ENCODE measurements around the gene BICDL2. TPM values are rescaled to one million over a fixed set of nuclear protein-coding genes. Genes with fewer than 3 reads are reported as not detected.

BICDL2 gene
- total and polyA plus RNA-seq, 9 of the 15 experiments (the other 6 are each of a cell fraction or from before 2014, with no cell fraction given), result 0.09 to 0.28 (median 0.09) TPM; not detected in 6

DNA sequence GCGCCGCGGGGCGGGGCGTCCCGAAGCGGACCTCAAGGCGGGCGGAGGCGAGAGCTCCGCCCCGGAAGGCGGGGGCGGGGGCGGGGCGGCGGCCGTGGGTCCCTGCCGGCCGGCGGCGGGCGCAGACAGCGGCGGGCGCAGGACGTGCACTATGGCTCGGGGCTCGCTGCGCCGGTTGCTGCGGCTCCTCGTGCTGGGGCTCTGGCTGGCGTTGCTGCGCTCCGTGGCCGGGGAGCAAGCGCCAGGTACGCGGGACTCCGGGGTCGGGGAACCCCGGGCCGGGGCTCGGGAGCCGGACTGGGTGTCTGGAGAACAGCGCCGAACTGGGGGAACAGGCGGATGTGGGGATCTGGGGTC, 16.5 kb downstream of the BICDL2 start, which contains the start of gene TNFRSF12A (continued):
- TF ChIP-seq HNRNPUL1 (IDR thresholded peaks at IDR 0.05; ENCODE audit: low read length) (no peak), ZNF75A (CRISPR knock-in tag; IDR thresholded peaks at IDR 0.05) (no peak), BMI1 (IDR thresholded peaks at IDR 0.05; ENCODE audit: low read length) (no peak), NFXL1 (CRISPR knock-in tag; IDR thresholded peaks at IDR 0.05) (no peak), HIVEP1 (CRISPR knock-in tag; IDR thresholded peaks at IDR 0.05) (no peak), RBM39 (optimal IDR thresholded peaks at IDR 0.05; ENCODE audit: low read depth, low read length) (no peak), RB1 (IDR thresholded peaks at IDR 0.05; ENCODE audit: low read depth) (peak; percentile 84), SAP30 (IDR thresholded peaks at IDR 0.05; ENCODE audit: borderline replicate concordance, insufficient read depth, low read depth, low read length, poor library complexity, severe bottlenecking) (peak; percentile 57), TAF1 (IDR thresholded peaks at IDR 0.05; ENCODE audit: control insufficient read depth, extremely low read depth, insufficient read depth, low read length, severe bottlenecking) (peak; percentile 97), NR2C1 (IDR thresholded peaks at IDR 0.05) (no peak), NR2C1 (tag; IDR thresholded peaks at IDR 0.05) (no peak), THRAP3 (IDR thresholded peaks at IDR 0.05; ENCODE audit: borderline replicate concordance) (no peak), TAF7 (tag; IDR thresholded peaks at IDR 0.05) (peak; percentile 64), RBM14 (IDR thresholded peaks at IDR 0.05; ENCODE audit: borderline replicate concordance, insufficient read depth, low read depth, low read length) (no peak), POLR2A (conservative IDR thresholded peaks at IDR 0.05) (peak; percentile 90), SRSF3 (IDR thresholded peaks at IDR 0.05; ENCODE audit: insufficient read depth, low read length) (no peak), RFX7 (CRISPR knock-in tag; IDR thresholded peaks at IDR 0.05) (no peak), SP1 (CRISPR knock-in tag; IDR thresholded peaks at IDR 0.05) (peak; percentile 54; the same call in 1 of the 2 replicates), TBP (optimal IDR thresholded peaks at IDR 0.05; ENCODE audit: low read depth, low read length) (peak; percentile 75)
- TF ChIP-seq, protein P1, sequence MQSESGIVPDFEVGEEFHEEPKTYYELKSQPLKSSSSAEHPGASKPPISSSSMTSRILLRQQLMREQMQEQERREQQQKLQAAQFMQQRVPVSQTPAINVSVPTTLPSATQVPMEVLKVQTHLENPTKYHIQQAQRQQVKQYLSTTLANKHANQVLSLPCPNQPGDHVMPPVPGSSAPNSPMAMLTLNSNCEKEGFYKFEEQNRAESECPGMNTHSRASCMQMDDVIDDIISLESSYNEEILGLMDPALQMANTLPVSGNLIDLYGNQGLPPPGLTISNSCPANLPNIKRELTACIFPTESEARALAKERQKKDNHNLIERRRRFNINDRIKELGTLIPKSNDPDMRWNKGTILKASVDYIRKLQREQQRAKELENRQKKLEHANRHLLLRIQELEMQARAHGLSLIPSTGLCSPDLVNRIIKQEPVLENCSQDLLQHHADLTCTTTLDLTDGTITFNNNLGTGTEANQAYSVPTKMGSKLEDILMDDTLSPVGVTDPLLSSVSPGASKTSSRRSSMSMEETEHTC (IDR thresholded peaks at IDR 0.05), result no peak
- TF ChIP-seq, protein P2, sequence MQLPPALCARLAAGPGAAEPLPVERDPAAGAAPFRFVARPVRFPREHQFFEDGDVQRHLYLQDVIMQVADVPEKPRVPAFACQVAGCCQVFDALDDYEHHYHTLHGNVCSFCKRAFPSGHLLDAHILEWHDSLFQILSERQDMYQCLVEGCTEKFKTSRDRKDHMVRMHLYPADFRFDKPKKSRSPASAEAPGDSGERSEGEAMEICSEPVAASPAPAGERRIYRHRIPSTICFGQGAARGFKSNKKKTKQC (CRISPR knock-in tag; IDR thresholded peaks at IDR 0.05), result no peak
- TF ChIP-seq, protein P3, sequence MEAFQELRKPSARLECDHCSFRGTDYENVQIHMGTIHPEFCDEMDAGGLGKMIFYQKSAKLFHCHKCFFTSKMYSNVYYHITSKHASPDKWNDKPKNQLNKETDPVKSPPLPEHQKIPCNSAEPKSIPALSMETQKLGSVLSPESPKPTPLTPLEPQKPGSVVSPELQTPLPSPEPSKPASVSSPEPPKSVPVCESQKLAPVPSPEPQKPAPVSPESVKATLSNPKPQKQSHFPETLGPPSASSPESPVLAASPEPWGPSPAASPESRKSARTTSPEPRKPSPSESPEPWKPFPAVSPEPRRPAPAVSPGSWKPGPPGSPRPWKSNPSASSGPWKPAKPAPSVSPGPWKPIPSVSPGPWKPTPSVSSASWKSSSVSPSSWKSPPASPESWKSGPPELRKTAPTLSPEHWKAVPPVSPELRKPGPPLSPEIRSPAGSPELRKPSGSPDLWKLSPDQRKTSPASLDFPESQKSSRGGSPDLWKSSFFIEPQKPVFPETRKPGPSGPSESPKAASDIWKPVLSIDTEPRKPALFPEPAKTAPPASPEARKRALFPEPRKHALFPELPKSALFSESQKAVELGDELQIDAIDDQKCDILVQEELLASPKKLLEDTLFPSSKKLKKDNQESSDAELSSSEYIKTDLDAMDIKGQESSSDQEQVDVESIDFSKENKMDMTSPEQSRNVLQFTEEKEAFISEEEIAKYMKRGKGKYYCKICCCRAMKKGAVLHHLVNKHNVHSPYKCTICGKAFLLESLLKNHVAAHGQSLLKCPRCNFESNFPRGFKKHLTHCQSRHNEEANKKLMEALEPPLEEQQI (IDR thresholded peaks at IDR 0.05), result no peak
- TF ChIP-seq, protein P4, sequence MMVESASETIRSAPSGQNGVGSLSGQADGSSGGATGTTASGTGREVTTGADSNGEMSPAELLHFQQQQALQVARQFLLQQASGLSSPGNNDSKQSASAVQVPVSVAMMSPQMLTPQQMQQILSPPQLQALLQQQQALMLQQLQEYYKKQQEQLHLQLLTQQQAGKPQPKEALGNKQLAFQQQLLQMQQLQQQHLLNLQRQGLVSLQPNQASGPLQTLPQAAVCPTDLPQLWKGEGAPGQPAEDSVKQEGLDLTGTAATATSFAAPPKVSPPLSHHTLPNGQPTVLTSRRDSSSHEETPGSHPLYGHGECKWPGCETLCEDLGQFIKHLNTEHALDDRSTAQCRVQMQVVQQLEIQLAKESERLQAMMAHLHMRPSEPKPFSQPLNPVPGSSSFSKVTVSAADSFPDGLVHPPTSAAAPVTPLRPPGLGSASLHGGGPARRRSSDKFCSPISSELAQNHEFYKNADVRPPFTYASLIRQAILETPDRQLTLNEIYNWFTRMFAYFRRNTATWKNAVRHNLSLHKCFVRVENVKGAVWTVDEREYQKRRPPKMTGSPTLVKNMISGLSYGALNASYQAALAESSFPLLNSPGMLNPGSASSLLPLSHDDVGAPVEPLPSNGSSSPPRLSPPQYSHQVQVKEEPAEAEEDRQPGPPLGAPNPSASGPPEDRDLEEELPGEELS (CRISPR knock-in tag; IDR thresholded peaks at IDR 0.05; ENCODE audit: borderline replicate concordance), result peak; percentile 58; the same call in 1 of the 2 replicates
- TF ChIP-seq, protein P5, sequence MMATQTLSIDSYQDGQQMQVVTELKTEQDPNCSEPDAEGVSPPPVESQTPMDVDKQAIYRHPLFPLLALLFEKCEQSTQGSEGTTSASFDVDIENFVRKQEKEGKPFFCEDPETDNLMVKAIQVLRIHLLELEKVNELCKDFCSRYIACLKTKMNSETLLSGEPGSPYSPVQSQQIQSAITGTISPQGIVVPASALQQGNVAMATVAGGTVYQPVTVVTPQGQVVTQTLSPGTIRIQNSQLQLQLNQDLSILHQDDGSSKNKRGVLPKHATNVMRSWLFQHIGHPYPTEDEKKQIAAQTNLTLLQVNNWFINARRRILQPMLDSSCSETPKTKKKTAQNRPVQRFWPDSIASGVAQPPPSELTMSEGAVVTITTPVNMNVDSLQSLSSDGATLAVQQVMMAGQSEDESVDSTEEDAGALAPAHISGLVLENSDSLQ (IDR thresholded peaks at IDR 0.05), result no peak

Data from K562 (cell line).